GM18858 (cell line): ENCODE data around the gene CAPN2.

Source experiments
- ATAC-seq: cut with Tn5 transposase; IDR thresholded peaks from one replicate; pipeline ENCODE4 v1.9.1; 2021; ENCODE audit not compliant: unreplicated experiment

The CAPN2 gene

GRCh38 chr1:223758734-223759133 lies 46.4 kb downstream of the CAPN2 start:
- no peak for ATAC-seq

- ATAC-seq: no peak
Observed at GRCh38 chr1:223759273-223759672, 46.9 kb downstream of the CAPN2 start.

- ATAC-seq: no peak
Observed at GRCh38 chr1:223760833-223761232, 48.5 kb downstream of the CAPN2 start.

GRCh38 chr1:223761411-223761810 lies 49.1 kb downstream of the CAPN2 start:
- ATAC-seq: no peak

GRCh38 chr1:223763251-223763650 lies 50.9 kb downstream of the CAPN2 start:
- no peak for ATAC-seq

GRCh38 chr1:223763881-223764280 lies 51.5 kb downstream of the CAPN2 start:
- no peak for ATAC-seq

- ATAC-seq: no peak
Observed at GRCh38 chr1:223765036-223765718, 52.8 kb downstream of the CAPN2 start.

GRCh38 chr1:223765719-223766340 lies 53.5 kb downstream of the CAPN2 start:
- ATAC-seq: no peak

GRCh38 chr1:223770621-223771315 lies 58.4 kb downstream of the CAPN2 start:
- ATAC-seq: no peak

GRCh38 chr1:223771469-223771813 lies 59.1 kb downstream of the CAPN2 start:
- no peak for ATAC-seq

GRCh38 chr1:223771814-223772770 lies 59.8 kb downstream of the CAPN2 start:
- no peak for ATAC-seq

GRCh38 chr1:223772771-223773160 lies 60.4 kb downstream of the CAPN2 start:
- ATAC-seq: no peak

GRCh38 chr1:223774134-223774814 lies 61.9 kb downstream of the CAPN2 start:
- no peak for ATAC-seq

- no peak for ATAC-seq
Observed at GRCh38 chr1:223775054-223775453, 62.7 kb downstream of the CAPN2 start.

- ATAC-seq: no peak
Observed at GRCh38 chr1:223775711-223776074, 63.4 kb downstream of the CAPN2 start.

- no peak for ATAC-seq
Observed at GRCh38 chr1:223776075-223776814, 63.9 kb downstream of the CAPN2 start.

- ATAC-seq: no peak
Observed at GRCh38 chr1:223776826-223777454, 64.6 kb downstream of the CAPN2 start.

- no peak for ATAC-seq
Observed at GRCh38 chr1:223780318-223780717, 68.0 kb downstream of the CAPN2 start.

GRCh38 chr1:223780949-223781348 lies 68.6 kb downstream of the CAPN2 start:
- no peak for ATAC-seq

- no peak for ATAC-seq
Observed at GRCh38 chr1:223783676-223784075, 71.3 kb downstream of the CAPN2 start.
